K562 (cell line): ENCODE measurements around the gene FAM89B. TPM values are rescaled to one million over a fixed set of nuclear protein-coding genes. Genes with fewer than 3 reads are reported as not detected.
A peak's percentile ranks its signal among the peaks of the same experiment; 100 is the strongest.

Source experiments
- ETS1 ChIP-seq: conservative IDR thresholded peaks from 2 replicates; pipeline ENCODE4 v1.6.1; 2011; ENCODE audit warnings: low read depth, mild to moderate bottlenecking, low read length; ENCODE audit not compliant: control insufficient read depth
- HMG20A ChIP-seq: fragments of 450-650 bp; formaldehyde crosslinking; conservative IDR thresholded peaks from 2 replicates; pipeline ENCODE4 v1.4.0; 2020; ENCODE audit warnings: mild to moderate bottlenecking, mixed read lengths
- NCOA1 ChIP-seq: fragments of 450-650 bp; IDR thresholded peaks from 2 replicates; pipeline ENCODE4 v1.6.1; 2016; ENCODE audit warnings: low read depth
- PRDM10 ChIP-seq: fragments of 450-650 bp; IDR thresholded peaks from 2 replicates; pipeline ENCODE4 v1.6.1; 2018; ENCODE audit not compliant: partially characterized antibody
- RBFOX2 ChIP-seq: fragments of 200-400 bp; formaldehyde crosslinking; IDR thresholded peaks from 2 replicates; pipeline ENCODE4 v1.6.1; 2017; ENCODE audit warnings: low read depth, mild to moderate bottlenecking, low read length, moderate library complexity
- SP2 ChIP-seq: IDR thresholded peaks from 2 replicates; pipeline ENCODE4 v1.6.1; 2011; ENCODE audit warnings: mild to moderate bottlenecking, low read depth, low read length, moderate library complexity; ENCODE audit not compliant: poor library complexity, severe bottlenecking; ENCODE audit errors: extremely low read depth
- STAT5B ChIP-seq: fragments of 250-450 bp; sonication (Bioruptor Pico); IDR thresholded peaks from 2 replicates; pipeline ENCODE4 v1.8.0; 2021; ENCODE audit warnings: mild to moderate bottlenecking, inconsistent platforms
- THAP7 ChIP-seq: fragments of 250-450 bp; sonication (Bioruptor Pico); IDR thresholded peaks from 2 replicates; pipeline ENCODE4 v1.5.0; 2021
- USF1 ChIP-seq: sonication (generic); formaldehyde crosslinking; IDR thresholded peaks from 2 replicates; pipeline ENCODE4 v1.9.0; 2022; ENCODE audit warnings: mild to moderate bottlenecking, missing genetic modification reagents
- ZFX ChIP-seq: sonication (generic); formaldehyde crosslinking; IDR thresholded peaks from 2 replicates; pipeline ENCODE4 v1.8.0; 2022; ENCODE audit warnings: mild to moderate bottlenecking, missing genetic modification reagents, moderate library complexity
- polyA plus RNA-seq, 8 experiments: library from polyadenylated mRNA; depleted of rRNA in 4 of 8; stranded (reverse) in 5 of 8; unstranded in 3 of 8; fragments of >200 nt; fragmentation: Nextera tagmentation in 2 of 8; fragmentation: Illumina TruSeq in 1 of 8; extraction: Ambion mirVana in 2 of 8; extraction: Trizol in 1 of 8; gene quantifications; 2 replicates each; pipeline versions ENCODE4 v1.2.1 to v1.2.3, GENCODE V29; 2011 to 2014; ENCODE audit warnings: inconsistent platforms in 1 of 8, missing spikeins in 1 of 8
- total RNA-seq, 7 experiments: library from RNA; depleted of rRNA in 6 of 7; stranded (reverse); fragments of >200 nt in 6 of 7; fragmentation: Illumina TruSeq in 2 of 7; extraction: Trizol in 2 of 7; gene quantifications; 2 replicates each; pipeline versions ENCODE4 v1.2.1 to v1.2.3, GENCODE V29; 2011 to 2021; ENCODE audit warnings: low replicate concordance in 1 of 7

The FAM89B gene
- total and polyA plus RNA-seq, 9 of the 15 experiments (the other 6 are each of a cell fraction or from before 2014, with no cell fraction given), result 0.32 to 27.6 (median 11.9) TPM

GRCh38 chr11:65576232-65576866, 4.0 kb downstream of the FAM89B start (continued):
- TF ChIP-seq HMG20A (CRISPR knock-in tag), result no peak
- peak; percentile 53 for TF ChIP-seq RBFOX2
- TF ChIP-seq STAT5B (CRISPR knock-in tag), result no peak
- TF ChIP-seq SP2, result peak; percentile 6
- TF ChIP-seq PRDM10, result peak; percentile 45
- TF ChIP-seq NCOA1, result no peak
- 0 out of 2 replicates have a peak, but pooled peaks have one; percentile 19 for TF ChIP-seq USF1 (CRISPR knock-in tag)
- TF ChIP-seq ETS1, result no peak
- TF ChIP-seq THAP7 (CRISPR knock-in tag), result no peak
- peak; percentile 47; the same call in 1 of the 2 replicates for TF ChIP-seq ZFX (CRISPR knock-in tag)
